PC-3 (cell line): Measurements from ENCODE around the gene ABHD8. TPM values are rescaled to one million over a fixed set of nuclear protein-coding genes. Genes with fewer than 3 reads are reported as not detected.

Source experiments
- ATAC-seq: fragments of 200-7000 bp; cut with Tn5 transposase; 2 replicates; pipeline ENCODE4 v1.9.1; 2020; ENCODE audit warnings: mild to moderate bottlenecking, moderate library complexity
- BruUV-seq: library from RNA; stranded (reverse); fragments of 400-500 nt; replicated peaks from 2 replicates; lab custom pipeline; 2021; lab: Mats Ljungman, UMichigan
- CTCF ChIA-PET: fragments of 300-600 bp; sonication (Branson Sonifier 250); formaldehyde crosslinking; loops from one replicate; lab custom pipeline; 2022; ENCODE audit warnings: antibody characterized with exemption; lab: Charles Lee
- POLR2A ChIA-PET: fragments of 300-600 bp; sonication (Branson Sonifier 250); formaldehyde crosslinking; loops from one replicate; lab custom pipeline; 2022; ENCODE audit warnings: antibody characterized with exemption; ENCODE audit not compliant: unreplicated experiment; lab: Charles Lee
- DNase-seq: peaks from one replicate; pipeline ENCODE4 v3.0.0-alpha.2; 2015
- H2AFZ ChIP-seq: fragments of 300-600 bp; sonication (generic); 2 replicates; pipeline ENCODE4 v1.6.0; 2016; ENCODE audit warnings: antibody characterized with exemption, low read length
- H3F3A ChIP-seq: fragments of 300-600 bp; sonication (generic); one replicate; pipeline ENCODE4 v1.6.0; 2017; ENCODE audit warnings: antibody characterized with exemption, low read length, control low read depth, mild to moderate bottlenecking; ENCODE audit not compliant: unreplicated experiment
- H3K27ac ChIP-seq: fragments of 300-600 bp; sonication (generic); 2 replicates; pipeline ENCODE4 v1.5.1; 2016; ENCODE audit warnings: mild to moderate bottlenecking, low read length
- H3K27me3 ChIP-seq: fragments of 300-600 bp; sonication (generic); 2 replicates; pipeline ENCODE4 v1.6.1; 2016; ENCODE audit warnings: low read length, mixed read lengths
- H3K36me3 ChIP-seq: fragments of 300-600 bp; sonication (generic); 2 replicates; pipeline ENCODE4 v1.6.1; 2016; ENCODE audit warnings: low read depth, mixed run types, low read length, mixed read lengths
- H3K4me1 ChIP-seq: fragments of 300-600 bp; sonication (generic); 2 replicates; pipeline ENCODE4 v1.5.1; 2016; ENCODE audit warnings: low read length; ENCODE audit not compliant: insufficient read depth
- H3K4me2 ChIP-seq: fragments of 300-600 bp; sonication (generic); 2 replicates; pipeline ENCODE4 v1.6.0; 2016; ENCODE audit warnings: low read length
- H3K4me3 ChIP-seq: fragments of 300-600 bp; sonication (generic); 2 replicates; pipeline ENCODE4 v1.5.1; 2016; ENCODE audit warnings: mild to moderate bottlenecking, low read length, mixed read lengths
- H3K79me2 ChIP-seq: fragments of 300-600 bp; sonication (generic); 2 replicates; pipeline ENCODE4 v1.6.1; 2017; ENCODE audit warnings: low read length, mixed read lengths
- H3K9ac ChIP-seq: fragments of 300-600 bp; sonication (generic); 2 replicates; pipeline ENCODE4 v1.6.0; 2016; ENCODE audit warnings: mild to moderate bottlenecking, low read length
- H3K9me2 ChIP-seq: fragments of 300-600 bp; sonication (generic); replicated peaks from 2 replicates; pipeline ENCODE4 v1.6.1; 2016; ENCODE audit warnings: mixed run types, low read length, mixed read lengths
- H3K9me3 ChIP-seq: fragments of 300-600 bp; sonication (generic); 2 replicates; pipeline ENCODE4 v1.6.1; 2016; ENCODE audit warnings: low read length, mixed read lengths
- H4K20me1 ChIP-seq: fragments of 300-600 bp; sonication (generic); 2 replicates; pipeline ENCODE4 v1.6.1; 2016; ENCODE audit warnings: low read length, mixed read lengths
- EZH2 ChIP-seq: fragments of 300-600 bp; sonication (generic); IDR thresholded peaks from one replicate; pipeline ENCODE4 v1.6.1; 2017; ENCODE audit warnings: antibody characterized with exemption, mild to moderate bottlenecking, low read length; ENCODE audit not compliant: unreplicated experiment
- EZH2phosphoT487 ChIP-seq: fragments of 300-600 bp; sonication (generic); IDR thresholded peaks from 2 replicates; pipeline ENCODE4 v1.6.1; 2018; ENCODE audit warnings: mild to moderate bottlenecking, antibody characterized with exemption, low read length, borderline replicate concordance
- intact Hi-C: fragments of 100-400 bp; cut with micrococcal nuclease; formaldehyde crosslinking; loops from 2 replicates; pipeline ENCODE4 v1.9.0; 2023
- total RNA-seq: library from RNA; depleted of rRNA; stranded (reverse); fragments of >200 nt; gene quantifications from 2 replicates; pipeline ENCODE4 v1.2.3, GENCODE V29; 2014
- TF ChIP-seq, protein P1 (sequence below): fragments of 300-600 bp; sonication (generic); conservative IDR thresholded peaks from 2 replicates; pipeline ENCODE4 v1.5.1; 2017; ENCODE audit warnings: antibody characterized with exemption, low read depth, mild to moderate bottlenecking, low read length

The ABHD8 gene
- total RNA-seq, 1 experiment from 2014 or later: 42.4 TPM

DNA sequence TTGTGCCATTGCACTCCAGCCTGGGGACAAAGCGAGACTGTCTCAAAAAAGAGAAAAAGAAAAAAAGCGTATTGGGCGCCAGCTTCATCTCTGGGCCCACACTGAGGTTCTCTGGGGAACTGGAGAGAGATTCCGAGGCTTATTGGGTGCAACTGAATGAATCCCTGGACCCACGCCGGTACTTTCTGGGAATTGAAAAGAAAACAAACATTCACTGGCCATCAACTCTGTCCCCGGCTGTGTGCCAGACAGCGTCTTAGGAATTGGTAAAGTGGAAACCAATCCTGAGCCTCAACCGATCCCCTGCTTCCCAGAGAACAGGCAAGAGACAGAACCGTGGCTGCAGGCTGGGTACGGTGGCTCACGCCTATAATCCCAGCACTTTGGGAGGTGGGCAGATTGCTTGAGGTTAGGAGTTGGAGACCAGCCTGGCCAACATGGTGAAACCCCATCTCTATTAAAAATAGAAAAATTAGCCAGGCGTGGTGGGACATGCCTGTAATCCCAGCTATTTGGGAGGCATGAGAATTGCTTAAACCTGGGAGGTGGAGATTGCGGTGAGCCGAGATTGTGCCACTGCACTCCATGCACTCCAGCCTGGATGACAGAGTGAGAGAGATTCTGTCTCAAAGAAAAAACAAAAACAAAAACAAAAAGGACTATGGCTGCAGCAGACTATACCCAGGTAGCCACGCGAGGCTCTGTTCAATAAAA, 22.8 kb upstream of the ABHD8 start:
- no peaks in the 10 kb centered on the region for H3K27me3 ChIP-seq
- TF ChIP-seq EZH2 (no peak), EZH2phosphoT487 (no peak)
- TF ChIP-seq, protein P1, sequence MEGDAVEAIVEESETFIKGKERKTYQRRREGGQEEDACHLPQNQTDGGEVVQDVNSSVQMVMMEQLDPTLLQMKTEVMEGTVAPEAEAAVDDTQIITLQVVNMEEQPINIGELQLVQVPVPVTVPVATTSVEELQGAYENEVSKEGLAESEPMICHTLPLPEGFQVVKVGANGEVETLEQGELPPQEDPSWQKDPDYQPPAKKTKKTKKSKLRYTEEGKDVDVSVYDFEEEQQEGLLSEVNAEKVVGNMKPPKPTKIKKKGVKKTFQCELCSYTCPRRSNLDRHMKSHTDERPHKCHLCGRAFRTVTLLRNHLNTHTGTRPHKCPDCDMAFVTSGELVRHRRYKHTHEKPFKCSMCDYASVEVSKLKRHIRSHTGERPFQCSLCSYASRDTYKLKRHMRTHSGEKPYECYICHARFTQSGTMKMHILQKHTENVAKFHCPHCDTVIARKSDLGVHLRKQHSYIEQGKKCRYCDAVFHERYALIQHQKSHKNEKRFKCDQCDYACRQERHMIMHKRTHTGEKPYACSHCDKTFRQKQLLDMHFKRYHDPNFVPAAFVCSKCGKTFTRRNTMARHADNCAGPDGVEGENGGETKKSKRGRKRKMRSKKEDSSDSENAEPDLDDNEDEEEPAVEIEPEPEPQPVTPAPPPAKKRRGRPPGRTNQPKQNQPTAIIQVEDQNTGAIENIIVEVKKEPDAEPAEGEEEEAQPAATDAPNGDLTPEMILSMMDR: no peak
- POLR2A ChIA-PET: no interaction called here
- no peak overlapping the region for H2AFZ ChIP-seq
- H3F3A ChIP-seq: no peaks in the 10 kb centered on the region
- intact Hi-C loops: no loop called here
- H3K36me3 ChIP-seq: no peaks in the 10 kb centered on the region; the same call in 1 of the 2 replicates
- H3K79me2 ChIP-seq: no peaks in the 10 kb centered on the region
- H3K27ac ChIP-seq: no peak overlapping the region
- no peak overlapping the region for H3K9ac ChIP-seq
- no peaks in the 10 kb centered on the region for H3K9me3 ChIP-seq
- no peak overlapping the region for H3K4me2 ChIP-seq
- DNase-seq (no peak), ATAC-seq (no peak)
- no peaks in the 10 kb centered on the region for H3K9me2 ChIP-seq
- H3K4me1 ChIP-seq: no peaks in the 10 kb centered on the region
- CTCF ChIA-PET: no interaction called here
- no peak overlapping the region for H3K4me3 ChIP-seq
- no peaks in the 10 kb centered on the region for H4K20me1 ChIP-seq
- no TSS peak for BruUV-seq

- BruUV-seq: no TSS peak
- Histone ChIP-seq H3K9ac (no peak overlapping the region), H3K27ac (no peak overlapping the region), H3K4me1 (no peaks in the 10 kb centered on the region), H3K36me3 (peaks cover 6% of the 10 kb centered on the region), H2AFZ (no peak overlapping the region), H3K27me3 (no peaks in the 10 kb centered on the region), H3K4me2 (no peak overlapping the region), H3K9me2 (no peaks in the 10 kb centered on the region), H3K4me3 (no peak overlapping the region), H4K20me1 (no peaks in the 10 kb centered on the region), H3K9me3 (no peaks in the 10 kb centered on the region), H3F3A (no peaks in the 10 kb centered on the region), H3K79me2 (no peaks in the 10 kb centered on the region)
- POLR2A ChIA-PET: no interaction called here
- no peak for TF ChIP-seq EZH2
- TF ChIP-seq, protein P1: no peak
- DNase-seq (no peak), ATAC-seq (no peak)
- intact Hi-C loops: no loop called here
- CTCF ChIA-PET: no interaction called here
Measured at GRCh38 chr19:17325133-17325532, 21.9 kb upstream of the ABHD8 start.

- Histone ChIP-seq H4K20me1 (no peaks in the 10 kb centered on the region), H3K9ac (no peak overlapping the region), H3K4me3 (no peak overlapping the region), H3F3A (no peaks in the 10 kb centered on the region), H3K27me3 (no peaks in the 10 kb centered on the region), H3K36me3 (peaks cover 12% of the 10 kb centered on the region), H3K4me1 (no peaks in the 10 kb centered on the region), H3K4me2 (no peak overlapping the region), H3K79me2 (no peaks in the 10 kb centered on the region), H2AFZ (no peak overlapping the region), H3K9me2 (no peaks in the 10 kb centered on the region), H3K27ac (no peak overlapping the region), H3K9me3 (no peaks in the 10 kb centered on the region)
- TSS peak; percentile 29 for BruUV-seq
- ChIA-PET CTCF (no interaction called here), POLR2A (no interaction called here)
- DNase-seq: no peak
- TF ChIP-seq EZH2phosphoT487 (no peak), EZH2 (no peak)
- TF ChIP-seq, protein P1: no peak
- no peak for ATAC-seq
- intact Hi-C loops: no loop called here
Measured at GRCh38 chr19:17324357-17325114, 21.3 kb upstream of the ABHD8 start.
